PFSK-1 (cell line): ENCODE data around the gene HOXD10.

Experiments
- FOXP2 ChIP-seq: optimal IDR thresholded peaks from 2 replicates; pipeline ENCODE3; 2011; ENCODE audit warnings: borderline replicate concordance, control low read depth, inconsistent platforms; ENCODE audit not compliant: insufficient read depth; ENCODE audit errors: extremely low read length, extremely low read depth
- POLR2AphosphoS5 ChIP-seq: IDR thresholded peaks from 2 replicates; pipeline ENCODE4 v1.6.1; 2012; ENCODE audit warnings: low read depth, mild to moderate bottlenecking, control low read depth, low read length, moderate library complexity
- REST ChIP-seq, 2 experiments: IDR thresholded peaks; 2 replicates each; pipeline versions ENCODE4 v1.6.1 to v1.8.0; 2011 to 2012; ENCODE audit warnings: low read depth in 2 of 2, low read length in 2 of 2, control low read depth in 1 of 2, inconsistent platforms in 1 of 2, mild to moderate bottlenecking in 1 of 2, moderate library complexity in 1 of 2; ENCODE audit not compliant: insufficient read depth in 1 of 2
- SIN3A ChIP-seq: IDR thresholded peaks from 2 replicates; pipeline ENCODE4 v1.6.1; 2012; ENCODE audit warnings: mild to moderate bottlenecking, low read length, moderate library complexity, borderline replicate concordance; ENCODE audit not compliant: insufficient read depth
- TAF1 ChIP-seq: IDR thresholded peaks from 2 replicates; pipeline ENCODE4 v1.6.1; 2012; ENCODE audit warnings: low read length, control low read depth, borderline replicate concordance; ENCODE audit not compliant: insufficient read depth

The HOXD10 gene

GRCh38 chr2:176150584-176151441 lies 34.2 kb downstream of the HOXD10 start:
- TF ChIP-seq SIN3A, result no peak
- TF ChIP-seq TAF1, result no peak
- no peak for TF ChIP-seq REST (IDR thresholded peaks at IDR 0.05; ENCODE audit: insufficient read depth in 1 of 2, low read depth in 2 of 2, low read length in 2 of 2)
- no peak for TF ChIP-seq FOXP2
- TF ChIP-seq POLR2AphosphoS5, result no peak

- TF ChIP-seq TAF1 (no peak), POLR2AphosphoS5 (no peak), SIN3A (no peak), FOXP2 (no peak), REST (IDR thresholded peaks at IDR 0.05; ENCODE audit: insufficient read depth in 1 of 2, low read depth in 2 of 2, low read length in 2 of 2) (no peak)
Observed at GRCh38 chr2:176151442-176152287, 35.1 kb downstream of the HOXD10 start, which contains the start of gene HOXD4. HOXD4 (plus strand) TSS chr2:176151550; CDS start chr2:176151634, 84 bp downstream.

- TF ChIP-seq REST (IDR thresholded peaks at IDR 0.05; ENCODE audit: insufficient read depth in 1 of 2, low read depth in 2 of 2, low read length in 2 of 2), result no peak
- TF ChIP-seq SIN3A, result no peak
- no peak for TF ChIP-seq FOXP2
- no peak for TF ChIP-seq TAF1
- no peak for TF ChIP-seq POLR2AphosphoS5
Observed at GRCh38 chr2:176152350-176153181, 36.0 kb downstream of the HOXD10 start.

GRCh38 chr2:176154576-176155252 lies 38.1 kb downstream of the HOXD10 start:
- no peak for TF ChIP-seq TAF1
- no peak for TF ChIP-seq SIN3A
- TF ChIP-seq POLR2AphosphoS5, result no peak
- TF ChIP-seq FOXP2, result no peak
- TF ChIP-seq REST (IDR thresholded peaks at IDR 0.05; ENCODE audit: insufficient read depth in 1 of 2, low read depth in 2 of 2, low read length in 2 of 2), result no peak
